Spleen (tissue), 7 donors: Measurements from ENCODE around the gene LTBP1.

Experiments
- CTCF ChIP-seq, 11 experiments: fragments of 200-600 bp in 7 of 11; fragments of 450-650 bp in 4 of 11; sonication (generic) in 4 of 11; IDR thresholded peaks in 8 of 11; conservative IDR thresholded peaks in 3 of 11; 1 replicate in 7 of 11; 2 replicates in 4 of 11; pipeline versions ENCODE4 v1.4.0 to v1.8.0; 2016 to 2021; ENCODE audit warnings: antibody characterized with exemption in 11 of 11, inconsistent platforms in 4 of 11, mild to moderate bottlenecking in 1 of 11
- POLR2A ChIP-seq, 3 donors: fragments of 450-650 bp; IDR thresholded peaks; one replicate each; pipeline ENCODE4 v1.5.1; 2017; ENCODE audit warnings: antibody characterized with exemption in 3 of 3, mild to moderate bottlenecking in 1 of 3
- donor health status: DM: no; HTN: no; CAD: no; lungs with moderate emphysema.
- donor health status: DM: no; HTN: no; CAD: no.
- donor health status: DM: no; HTN: no; CAD: no.

GRCh38 chr2:33074197-33074596, 127.4 kb downstream of the LTBP1 start:
- TF ChIP-seq CTCF (IDR thresholded peaks at IDR 0.05 in 8 of 11, conservative IDR thresholded peaks at IDR 0.05 in 3 of 11) = no peak
- TF ChIP-seq POLR2A (IDR thresholded peaks at IDR 0.05) = no peak
